ENCODE measurements around the gene PNMA8C.
"Not testable (repeated sequence)": the region's sequence is repeated elsewhere in the genome, so short reads cannot be mapped to it uniquely, and the experiment has no call there.

The PNMA8C gene

GRCh38 chr19:46376241-46377153 is 52.2 kb downstream of the PNMA8C start:
- no peak for DNase-seq (ENCODE audit: low read depth, low spot score)
- Histone ChIP-seq H3K9me3 (ENCODE audit: low read depth, low read length) (peaks cover 7% of the 10 kb centered on the region), H3K4me3 (no peak overlapping the region), H3K9ac (ENCODE audit: insufficient read length) (no peak overlapping the region), H3K27ac (no peak overlapping the region), H3K36me3 (ENCODE audit: insufficient read depth, low read length) (peaks cover 59% of the 10 kb centered on the region)
- no peak for TF ChIP-seq POLR2AphosphoS5 (IDR thresholded peaks at IDR 0.05; ENCODE audit: borderline replicate concordance, low read depth, low read length)
- TF ChIP-seq EZH2 (IDR thresholded peaks at IDR 0.05) = no peak
- TF ChIP-seq FOXP2 (optimal IDR thresholded peaks at IDR 0.05; ENCODE audit: control extremely low read depth, extremely low read length, insufficient read depth) = no peak

- H3K9ac ChIP-seq (ENCODE audit: insufficient read length); DNase-seq (ENCODE audit: low read depth, low spot score): not testable (repeated sequence)
- peaks cover 51% of the 10 kb centered on the region for H3K36me3 ChIP-seq (ENCODE audit: insufficient read depth, low read length)
Observed at GRCh38 chr19:46375476-46376067, 53.2 kb downstream of the PNMA8C start.

More at GRCh38 chr19:46375476-46376067, 53.2 kb downstream of the PNMA8C start:
- not testable (repeated sequence) for H3K4me3 ChIP-seq; H3K27ac ChIP-seq; H3K9me3 ChIP-seq (ENCODE audit: low read depth, low read length)
